IMR-90 (cell line): ENCODE results near the gene DHX15. TPM values are rescaled to one million over a fixed set of nuclear protein-coding genes. Genes with fewer than 3 reads are reported as not detected.

Source experiments
- ATAC-seq: fragments of 200-7000 bp; cut with Tn5 transposase; 2 replicates; pipeline ENCODE4 v1.9.1; 2020; ENCODE audit warnings: low read depth, mild to moderate bottlenecking, moderate library complexity
- BruUV-seq: library from RNA; stranded (reverse); fragments of 400-500 nt; replicated peaks from 2 replicates; lab custom pipeline; 2021; lab: Mats Ljungman, UMichigan
- CTCF ChIA-PET: fragments of 300-600 bp; formaldehyde crosslinking; extraction: SDS; loops from one replicate; lab custom pipeline; 2021; ENCODE audit warnings: antibody characterized with exemption; lab: Yijun Ruan, JAX
- POLR2A ChIA-PET: fragments of 300-600 bp; sonication (Branson Sonifier 250); formaldehyde crosslinking; loops from one replicate; lab custom pipeline; 2022; ENCODE audit warnings: antibody characterized with exemption; ENCODE audit not compliant: unreplicated experiment; lab: Charles Lee
- DNase-seq: peaks from one replicate; pipeline ENCODE4 v3.0.0; 2013
- H2AFZ ChIP-seq: replicated peaks from 2 replicates; pipeline ENCODE3; 2013; ENCODE audit warnings: low read length, mild to moderate bottlenecking; ENCODE audit not compliant: poor library complexity
- H2AK5ac ChIP-seq: 2 replicates; pipeline ENCODE4 v1.6.1; 2013; ENCODE audit warnings: low read depth, low read length, inconsistent platforms
- H2AK9ac ChIP-seq: replicated peaks from 2 replicates; pipeline ENCODE3; 2013; ENCODE audit warnings: mild to moderate bottlenecking, low read depth, low read length, moderate library complexity; ENCODE audit not compliant: poor library complexity
- H2BK120ac ChIP-seq: 2 replicates; pipeline ENCODE4 v1.6.1; 2013; ENCODE audit warnings: low read depth, low read length, inconsistent platforms
- H2BK15ac ChIP-seq: 3 replicates; pipeline ENCODE4 v1.6.1; 2013; ENCODE audit warnings: low read depth, low read length, inconsistent platforms
- H2BK20ac ChIP-seq: 2 replicates; pipeline ENCODE4 v1.6.1; 2013; ENCODE audit warnings: low read depth, mild to moderate bottlenecking, inconsistent platforms, low read length, moderate library complexity
- H2BK5ac ChIP-seq: 2 replicates; pipeline ENCODE4 v1.6.1; 2013; ENCODE audit warnings: mild to moderate bottlenecking, low read depth, low read length, inconsistent platforms; ENCODE audit not compliant: poor library complexity, severe bottlenecking
- H3K14ac ChIP-seq: replicated peaks from 2 replicates; pipeline ENCODE4 v1.6.1; 2013; ENCODE audit warnings: low read depth, low read length, inconsistent platforms
- H3K18ac ChIP-seq: 2 replicates; pipeline ENCODE4 v1.6.1; 2013; ENCODE audit warnings: low read depth, low read length, control low read depth
- H3K23ac ChIP-seq: 2 replicates; pipeline ENCODE4 v1.6.1; 2013; ENCODE audit warnings: low read depth, low read length, inconsistent platforms
- H3K27ac ChIP-seq: 2 replicates; pipeline ENCODE4 v1.5.1; 2013; ENCODE audit warnings: mild to moderate bottlenecking, control low read depth, low read length; ENCODE audit not compliant: insufficient read depth
- H3K27me3 ChIP-seq: 2 replicates; pipeline ENCODE4 v1.6.1; 2013; ENCODE audit warnings: low read length; ENCODE audit not compliant: control insufficient read depth, insufficient read depth
- H3K36me3 ChIP-seq: 2 replicates; pipeline ENCODE4 v1.6.1; 2013; ENCODE audit warnings: low read length, mixed read lengths; ENCODE audit not compliant: control insufficient read depth, insufficient read depth
- H3K4ac ChIP-seq: 2 replicates; pipeline ENCODE4 v1.6.1; 2013; ENCODE audit warnings: low read depth, low read length, inconsistent platforms
- H3K4me1 ChIP-seq: 2 replicates; pipeline ENCODE4 v1.6.1; 2013; ENCODE audit warnings: low read length, mixed read lengths; ENCODE audit not compliant: control insufficient read depth, insufficient read depth
- H3K4me2 ChIP-seq: 2 replicates; pipeline ENCODE4 v1.6.1; 2013; ENCODE audit warnings: low read depth, mild to moderate bottlenecking, control low read depth, low read length, moderate library complexity
- H3K4me3 ChIP-seq: 2 replicates; pipeline ENCODE4 v1.5.1; 2013; ENCODE audit warnings: low read depth, mild to moderate bottlenecking, control low read depth, low read length, moderate library complexity; ENCODE audit not compliant: insufficient read depth
- H3K56ac ChIP-seq: 2 replicates; pipeline ENCODE4 v1.6.1; 2013; ENCODE audit warnings: low read length, inconsistent platforms; ENCODE audit not compliant: insufficient read depth; ENCODE audit errors: extremely low read depth
- H3K79me1 ChIP-seq, 2 experiments: 2 replicates each; pipeline ENCODE4 v1.6.1; 2013; ENCODE audit warnings: low read length in 2 of 2, inconsistent platforms in 1 of 2, low read depth in 1 of 2
- H3K9ac ChIP-seq: 2 replicates; pipeline ENCODE4 v1.6.1; 2013; ENCODE audit warnings: low read depth, low read length, control low read depth
- H3K9me1 ChIP-seq: 2 replicates; pipeline ENCODE4 v1.6.1; 2013; ENCODE audit warnings: low read length, inconsistent platforms; ENCODE audit not compliant: insufficient read depth
- H3K9me3 ChIP-seq: 2 replicates; pipeline ENCODE4 v1.6.1; 2013; ENCODE audit warnings: low read length; ENCODE audit not compliant: control insufficient read depth, insufficient read depth
- H4K20me1 ChIP-seq: 2 replicates; pipeline ENCODE4 v1.6.1; 2013; ENCODE audit warnings: low read length, inconsistent platforms; ENCODE audit not compliant: insufficient read depth
- H4K5ac ChIP-seq: 2 replicates; pipeline ENCODE4 v1.6.1; 2013; ENCODE audit warnings: mild to moderate bottlenecking, low read depth, low read length, control low read depth
- H4K8ac ChIP-seq, 2 experiments: 2 replicates each; pipeline ENCODE4 v1.6.1; 2013; ENCODE audit warnings: low read depth in 2 of 2, low read length in 2 of 2, control low read depth in 1 of 2, inconsistent platforms in 1 of 2
- H4K91ac ChIP-seq: 2 replicates; pipeline ENCODE4 v1.6.1; 2013; ENCODE audit warnings: low read depth, low read length, inconsistent platforms; ENCODE audit not compliant: insufficient read depth
- BHLHE40 ChIP-seq: fragments of 150-350 bp; IDR thresholded peaks from 2 replicates; pipeline ENCODE4 v1.6.1; 2016; ENCODE audit warnings: mild to moderate bottlenecking, low read depth, low read length
- CEBPB ChIP-seq: IDR thresholded peaks from 2 replicates; pipeline ENCODE4 v1.6.1; 2012; ENCODE audit warnings: low read depth, low read length, improper control_type of control experiment
- CTCF ChIP-seq: conservative IDR thresholded peaks from 2 replicates; pipeline ENCODE4 v1.5.1; 2012; ENCODE audit warnings: mild to moderate bottlenecking, low read depth, low read length, improper control_type of control experiment
- ELK1 ChIP-seq: fragments of 150-350 bp; IDR thresholded peaks from 2 replicates; pipeline ENCODE4 v1.6.1; 2016; ENCODE audit warnings: low read depth, mild to moderate bottlenecking, low read length, moderate library complexity, borderline replicate concordance
- FOS ChIP-seq: fragments of 150-350 bp; IDR thresholded peaks from 2 replicates; pipeline ENCODE4 v1.6.1; 2016; ENCODE audit warnings: low read depth, low read length
- MAFK ChIP-seq: IDR thresholded peaks from 2 replicates; pipeline ENCODE4 v1.6.1; 2012; ENCODE audit warnings: low read depth, low read length, improper control_type of control experiment
- MAZ ChIP-seq: IDR thresholded peaks from 2 replicates; pipeline ENCODE4 v1.6.1; 2012; ENCODE audit warnings: low read depth, mild to moderate bottlenecking, low read length, improper control_type of control experiment, moderate library complexity, borderline replicate concordance
- MXI1 ChIP-seq: IDR thresholded peaks from 2 replicates; pipeline ENCODE4 v1.6.1; 2012; ENCODE audit warnings: low read depth, mild to moderate bottlenecking, low read length, moderate library complexity, borderline replicate concordance
- POLR2A ChIP-seq: IDR thresholded peaks from 2 replicates; pipeline ENCODE4 v1.6.1; 2012; ENCODE audit warnings: mild to moderate bottlenecking, low read depth, low read length
- RAD21 ChIP-seq: IDR thresholded peaks from 2 replicates; pipeline ENCODE4 v1.6.1; 2012; ENCODE audit warnings: low read length, improper control_type of control experiment
- RCOR1 ChIP-seq: IDR thresholded peaks from 2 replicates; pipeline ENCODE4 v1.6.1; 2012; ENCODE audit warnings: mild to moderate bottlenecking, low read length, improper control_type of control experiment; ENCODE audit not compliant: insufficient replicate concordance
- RFX5 ChIP-seq: IDR thresholded peaks from 2 replicates; pipeline ENCODE4 v1.8.0; 2012; ENCODE audit warnings: low read depth, mild to moderate bottlenecking, low read length, moderate library complexity
- SMC3 ChIP-seq: fragments of 150-350 bp; IDR thresholded peaks from 2 replicates; pipeline ENCODE4 v1.6.1; 2016; ENCODE audit warnings: low read depth, mild to moderate bottlenecking, antibody characterized with exemption, low read length, moderate library complexity
- whole genome bisulfite sequencing, 2 experiments: methylation state at CpG; one replicate each; pipeline versions ENCODE4 v1.1.5 to v1.1.7; 2013; ENCODE audit warnings: missing lambda C conversion rate in 2 of 2; ENCODE audit not compliant: insufficient read length in 1 of 2; ENCODE audit errors: extremely low coverage in 2 of 2; 5-methylcytosine and 5-hydroxymethylcytosine counted together
- dilution Hi-C: fragments of 300-500 bp; cut with HindIII; formaldehyde crosslinking; loops from one replicate; pipeline ENCODE4 v1.14.3; 2018; ENCODE audit warnings: low sequenced_read_pairs; ENCODE audit not compliant: unreplicated experiment
- in situ Hi-C: fragments of 300-500 bp; cut with MboI; formaldehyde crosslinking; loops from 3 replicates; pipeline ENCODE4 v1.14.3; 2019; ENCODE audit warnings: low sequenced_read_pairs, inconsistent platforms, mixed read lengths
- intact Hi-C: fragments of 100-400 bp; cut with micrococcal nuclease; formaldehyde crosslinking; loops from 2 replicates; pipeline ENCODE4 v1.10.0; 2022
- polyA plus RNA-seq, 3 experiments: library from polyadenylated mRNA; depleted of rRNA; stranded (reverse); fragments of >200 nt; gene quantifications; 2 replicates each; pipeline ENCODE4 v1.2.3, GENCODE V29; 2012; ENCODE audit warnings: low replicate concordance in 1 of 3
- total RNA-seq: library from RNA; depleted of rRNA; stranded (reverse); fragments of >200 nt; gene quantifications from 2 replicates; pipeline ENCODE4 v1.2.3, GENCODE V29; 2012

DHX15 gene
- total and polyA plus RNA-seq, 2 of the 4 experiments (the other 2 are of a cell fraction): 97.9 to 172 TPM

GRCh38 chr4:24515698-24516097, 68.7 kb downstream of the DHX15 start:
- H4K20me1 ChIP-seq: peaks cover 21% of the 10 kb centered on the region
- peaks cover 11% of the 10 kb centered on the region; the same call in 1 of the 2 replicates for H3K9me1 ChIP-seq
- H2AK9ac ChIP-seq: no peak overlapping the region
- no peak for DNase-seq
- WGBS, 2 experiments: no CpG with 5 or more reads among the region's 5 CpGs
- no peak overlapping the region for H4K91ac ChIP-seq
- no peak overlapping the region for H2AK5ac ChIP-seq
- no peak overlapping the region for H3K9ac ChIP-seq
- no peak overlapping the region for H3K18ac ChIP-seq
- no peak for ATAC-seq
- no peak overlapping the region for H2BK15ac ChIP-seq
- peak overlapping the region; percentile 36 for H2AFZ ChIP-seq
- BruUV-seq: no TSS peak
- ChIA-PET CTCF (interaction anchor here (0.7 to 1.1 kb wide), 2 partner anchors 9 to 93 kb away, joined by 3 read pairs; no protein-coding TSS in a partner anchor), POLR2A (no interaction called here)
- H2BK120ac ChIP-seq: no peak overlapping the region
- no peak overlapping the region for H3K23ac ChIP-seq
- H4K5ac ChIP-seq: no peak overlapping the region
- peaks cover 3% of the 10 kb centered on the region; the same call in 1 of the 2 replicates for H3K36me3 ChIP-seq
- no peak overlapping the region for H3K56ac ChIP-seq
- H3K4me3 ChIP-seq: no peak overlapping the region
- TF ChIP-seq FOS (no peak), BHLHE40 (no peak), RFX5 (no peak), RCOR1 (no peak), MXI1 (no peak), CTCF (no peak), CEBPB (no peak), MAFK (no peak), ELK1 (no peak), MAZ (no peak), POLR2A (no peak), RAD21 (no peak), SMC3 (no peak)
- dilution Hi-C loops (no loop called here), in situ Hi-C loops (no loop called here), intact Hi-C loops (no loop called here)
- peaks cover 10 to 23% of the 10 kb centered on the region in 2 experiments; a peak in 3 of 4 replicates for H3K79me1 ChIP-seq
- no peak overlapping the region for H3K4ac ChIP-seq
- H3K14ac ChIP-seq: no peak overlapping the region
- H3K27me3 ChIP-seq: no peaks in the 10 kb centered on the region
- H3K4me1 ChIP-seq: peaks cover 5% of the 10 kb centered on the region
- H3K27ac ChIP-seq: no peak overlapping the region
- H2BK20ac ChIP-seq: no peak overlapping the region
- no peak overlapping the region for H4K8ac ChIP-seq
- H3K4me2 ChIP-seq: no peak overlapping the region
- no peak overlapping the region for H2BK5ac ChIP-seq
- no peaks in the 10 kb centered on the region for H3K9me3 ChIP-seq
